ENCODE data around the gene BAG1.

Gene BAG1

GRCh38 chr9:33263131-33264002 is 1.1 kb downstream of the BAG1 start:
- peak overlapping the region; percentile 75 for H3K27ac ChIP-seq (ENCODE audit: low read depth, low read length)
- peak overlapping the region; percentile 71 to 93 (median 90) for H3K9ac ChIP-seq (ENCODE audit: low read length in 5 of 5)
- H3K4me3 ChIP-seq (ENCODE audit: low read depth in 1 of 5, low read length in 5 of 5): peak overlapping the region; percentile 88 to 98 (median 95)
- no peaks in the 10 kb centered on the region for H3K9me3 ChIP-seq (ENCODE audit: control insufficient read depth in 5 of 5, low read length in 5 of 5)
- no peaks in the 10 kb centered on the region for H3K27me3 ChIP-seq (ENCODE audit: control insufficient read depth in 5 of 5, insufficient read depth in 4 of 5, low read length in 5 of 5)
- peaks cover 41 to 58% (median 53%) of the 10 kb centered on the region in 5 donors for H3K36me3 ChIP-seq (ENCODE audit: control insufficient read depth in 5 of 5, insufficient read depth in 5 of 5, low read length in 5 of 5)
- H3K4me1 ChIP-seq (ENCODE audit: control insufficient read depth in 5 of 5, insufficient read depth in 5 of 5, low read length in 5 of 5): peaks cover 2 to 28% (median 24%) of the 10 kb centered on the region in 5 donors

- peaks cover 0 to 20% (median 17%) of the 10 kb centered on the region in 5 donors for H3K4me1 ChIP-seq (ENCODE audit: control insufficient read depth in 5 of 5, insufficient read depth in 5 of 5, low read length in 5 of 5)
- H3K27me3 ChIP-seq (ENCODE audit: control insufficient read depth in 5 of 5, insufficient read depth in 4 of 5, low read length in 5 of 5): no peaks in the 10 kb centered on the region
- no peak overlapping the region for H3K9ac ChIP-seq (ENCODE audit: low read length in 5 of 5)
- H3K27ac ChIP-seq (ENCODE audit: low read depth, low read length): no peak overlapping the region
- H3K36me3 ChIP-seq (ENCODE audit: control insufficient read depth in 5 of 5, insufficient read depth in 5 of 5, low read length in 5 of 5): peaks cover 34 to 65% (median 60%) of the 10 kb centered on the region in 5 donors
- no peak overlapping the region for H3K4me3 ChIP-seq (ENCODE audit: low read depth in 1 of 5, low read length in 5 of 5)
- no peaks in the 10 kb centered on the region for H3K9me3 ChIP-seq (ENCODE audit: control insufficient read depth in 5 of 5, low read length in 5 of 5)
Observed at GRCh38 chr9:33260372-33260771, 4.1 kb downstream of the BAG1 start.

DNA sequence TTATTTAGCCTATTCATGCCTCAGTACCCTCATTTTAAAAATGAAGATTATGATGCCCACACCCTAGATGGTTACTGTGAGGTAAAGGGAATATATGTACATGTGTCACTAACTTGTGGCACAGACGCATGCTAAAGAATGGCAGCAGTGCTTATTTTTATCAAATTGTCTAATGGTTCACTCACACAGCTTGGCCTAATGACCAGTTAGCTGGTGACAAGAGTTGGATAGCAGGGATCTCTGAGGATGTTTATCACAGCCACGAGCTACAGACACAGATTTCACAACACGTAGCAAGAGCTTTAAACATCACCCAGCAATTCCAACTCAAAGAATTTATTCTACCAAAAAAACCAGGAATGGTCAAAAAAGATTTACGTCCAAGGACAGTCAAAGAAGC is 7.2 kb downstream of the BAG1 start:
- Histone ChIP-seq H3K9me3 (ENCODE audit: control insufficient read depth in 5 of 5, low read length in 5 of 5) (no peaks in the 10 kb centered on the region), H3K27me3 (ENCODE audit: control insufficient read depth in 5 of 5, insufficient read depth in 4 of 5, low read length in 5 of 5) (no peaks in the 10 kb centered on the region), H3K4me1 (ENCODE audit: control insufficient read depth in 5 of 5, insufficient read depth in 5 of 5, low read length in 5 of 5) (no peaks in the 10 kb centered on the region), H3K27ac (ENCODE audit: low read depth, low read length) (no peak overlapping the region), H3K4me3 (ENCODE audit: low read depth in 1 of 5, low read length in 5 of 5) (no peak overlapping the region), H3K9ac (ENCODE audit: low read length in 5 of 5) (no peak overlapping the region), H3K36me3 (ENCODE audit: control insufficient read depth in 5 of 5, insufficient read depth in 5 of 5, low read length in 5 of 5) (peaks cover 34 to 94% (median 87%) of the 10 kb centered on the region in 5 donors)

DNA sequence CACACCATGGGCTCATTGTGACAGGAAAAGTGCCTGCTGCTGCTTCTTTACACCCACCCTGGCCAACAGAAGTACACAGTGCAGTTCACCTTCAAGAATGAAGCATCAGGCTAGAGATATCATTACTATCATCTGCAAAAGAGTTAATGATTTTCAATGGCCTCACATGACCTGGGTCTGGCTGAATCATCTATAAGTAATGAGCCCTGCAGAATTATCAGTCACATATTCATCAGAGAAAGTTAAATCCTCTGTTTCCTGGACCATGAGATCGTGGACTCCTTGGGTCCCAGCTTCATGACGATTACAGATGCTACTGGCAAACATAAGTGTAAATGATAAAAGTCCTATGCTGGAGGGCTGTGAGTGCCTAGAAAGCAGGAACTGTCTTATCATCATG is 8.3 kb downstream of the BAG1 start:
- Histone ChIP-seq H3K9me3 (ENCODE audit: control insufficient read depth in 5 of 5, low read length in 5 of 5) (no peaks in the 10 kb centered on the region), H3K9ac (ENCODE audit: low read length in 5 of 5) (no peak overlapping the region), H3K4me1 (ENCODE audit: control insufficient read depth in 5 of 5, insufficient read depth in 5 of 5, low read length in 5 of 5) (peaks cover 0 to 2% (median 0%) of the 10 kb centered on the region in 5 donors), H3K36me3 (ENCODE audit: control insufficient read depth in 5 of 5, insufficient read depth in 5 of 5, low read length in 5 of 5) (peaks cover 31 to 90% (median 80%) of the 10 kb centered on the region in 5 donors), H3K4me3 (ENCODE audit: low read depth in 1 of 5, low read length in 5 of 5) (no peak overlapping the region), H3K27me3 (ENCODE audit: control insufficient read depth in 5 of 5, insufficient read depth in 4 of 5, low read length in 5 of 5) (no peaks in the 10 kb centered on the region), H3K27ac (ENCODE audit: low read depth, low read length) (no peak overlapping the region)

- H3K9me3 ChIP-seq (ENCODE audit: control insufficient read depth in 5 of 5, low read length in 5 of 5): no peaks in the 10 kb centered on the region
- H3K36me3 ChIP-seq (ENCODE audit: control insufficient read depth in 5 of 5, insufficient read depth in 5 of 5, low read length in 5 of 5): peaks cover 24 to 85% (median 75%) of the 10 kb centered on the region in 5 donors
- no peaks in the 10 kb centered on the region for H3K27me3 ChIP-seq (ENCODE audit: control insufficient read depth in 5 of 5, insufficient read depth in 4 of 5, low read length in 5 of 5)
- no peak overlapping the region for H3K4me3 ChIP-seq (ENCODE audit: low read depth in 1 of 5, low read length in 5 of 5)
- no peak overlapping the region for H3K9ac ChIP-seq (ENCODE audit: low read length in 5 of 5)
- H3K27ac ChIP-seq (ENCODE audit: low read depth, low read length): no peak overlapping the region
- peaks cover 0 to 2% (median 0%) of the 10 kb centered on the region in 5 donors for H3K4me1 ChIP-seq (ENCODE audit: control insufficient read depth in 5 of 5, insufficient read depth in 5 of 5, low read length in 5 of 5)
Observed at GRCh38 chr9:33255471-33255870, 9.0 kb downstream of the BAG1 start.

DNA sequence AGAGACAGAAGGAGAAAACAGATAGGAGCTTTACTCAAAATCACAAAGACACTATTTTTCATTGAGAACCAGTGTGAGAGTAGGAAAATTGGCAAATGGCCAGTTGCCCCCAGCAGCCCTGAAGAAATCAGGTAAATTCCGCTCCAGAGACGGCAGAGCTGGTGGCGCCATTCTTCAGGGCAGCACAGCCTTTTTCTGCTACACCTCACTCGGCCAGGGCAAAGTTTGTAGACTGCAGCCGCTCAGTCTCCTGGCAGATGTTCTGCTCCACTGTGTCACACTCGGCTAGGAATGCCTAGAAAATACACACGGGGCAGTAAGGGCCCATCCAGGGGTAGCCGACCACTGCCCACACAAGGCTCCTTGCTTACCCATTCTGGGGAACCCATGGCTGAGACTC is 9.5 kb downstream of the BAG1 start:
- Histone ChIP-seq H3K9me3 (ENCODE audit: control insufficient read depth in 5 of 5, low read length in 5 of 5) (no peaks in the 10 kb centered on the region), H3K4me1 (ENCODE audit: control insufficient read depth in 5 of 5, insufficient read depth in 5 of 5, low read length in 5 of 5) (peaks cover 0 to 4% (median 0%) of the 10 kb centered on the region in 5 donors), H3K27me3 (ENCODE audit: control insufficient read depth in 5 of 5, insufficient read depth in 4 of 5, low read length in 5 of 5) (no peaks in the 10 kb centered on the region), H3K36me3 (ENCODE audit: control insufficient read depth in 5 of 5, insufficient read depth in 5 of 5, low read length in 5 of 5) (peaks cover 20 to 82% (median 71%) of the 10 kb centered on the region in 5 donors), H3K9ac (ENCODE audit: low read length in 5 of 5) (no peak overlapping the region), H3K4me3 (ENCODE audit: low read depth in 1 of 5, low read length in 5 of 5) (no peak overlapping the region), H3K27ac (ENCODE audit: low read depth, low read length) (no peak overlapping the region)

- H3K4me3 ChIP-seq (ENCODE audit: low read depth in 1 of 5, low read length in 5 of 5): no peak overlapping the region
- peaks cover 17 to 80% (median 63%) of the 10 kb centered on the region in 5 donors for H3K36me3 ChIP-seq (ENCODE audit: control insufficient read depth in 5 of 5, insufficient read depth in 5 of 5, low read length in 5 of 5)
- H3K9me3 ChIP-seq (ENCODE audit: control insufficient read depth in 5 of 5, low read length in 5 of 5): no peaks in the 10 kb centered on the region
- H3K27me3 ChIP-seq (ENCODE audit: control insufficient read depth in 5 of 5, insufficient read depth in 4 of 5, low read length in 5 of 5): no peaks in the 10 kb centered on the region
- H3K9ac ChIP-seq (ENCODE audit: low read length in 5 of 5): no peak overlapping the region
- H3K4me1 ChIP-seq (ENCODE audit: control insufficient read depth in 5 of 5, insufficient read depth in 5 of 5, low read length in 5 of 5): peaks cover 0 to 5% (median 0%) of the 10 kb centered on the region in 5 donors
- no peak overlapping the region for H3K27ac ChIP-seq (ENCODE audit: low read depth, low read length)
Observed at GRCh38 chr9:33254211-33254610, 10.3 kb downstream of the BAG1 start.

DNA sequence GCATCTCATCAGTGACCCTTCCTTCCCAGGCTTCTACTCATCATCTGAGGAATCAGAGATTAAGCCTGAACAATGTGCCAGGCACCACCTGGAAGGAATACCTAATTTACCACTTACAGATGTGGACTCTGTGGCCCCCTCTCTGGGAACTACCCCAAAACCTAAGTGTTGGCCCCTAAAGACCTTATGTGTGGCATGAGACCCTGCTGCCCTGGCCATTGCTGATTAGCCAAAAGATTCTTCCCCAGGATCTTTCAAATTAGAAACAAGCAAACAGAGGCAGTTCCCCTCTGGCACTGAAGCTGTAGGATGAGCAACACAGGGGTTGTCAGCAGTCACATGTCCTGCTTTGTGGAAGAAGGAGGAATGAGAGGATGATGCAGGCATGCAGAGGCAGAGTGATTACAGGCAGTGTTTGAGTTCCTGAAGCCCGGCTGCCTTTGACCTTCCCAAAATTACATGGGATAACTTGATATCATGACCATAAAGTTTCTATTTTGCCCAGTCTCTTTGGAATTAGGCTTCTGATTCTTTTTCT is 14.0 kb downstream of the BAG1 start:
- no peak overlapping the region for H3K9ac ChIP-seq (ENCODE audit: low read length in 5 of 5)
- no peaks in the 10 kb centered on the region for H3K27me3 ChIP-seq (ENCODE audit: control insufficient read depth in 5 of 5, insufficient read depth in 4 of 5, low read length in 5 of 5)
- H3K4me1 ChIP-seq (ENCODE audit: control insufficient read depth in 5 of 5, insufficient read depth in 5 of 5, low read length in 5 of 5): peaks cover 0 to 5% (median 0%) of the 10 kb centered on the region in 5 donors
- no peak overlapping the region for H3K4me3 ChIP-seq (ENCODE audit: low read depth in 1 of 5, low read length in 5 of 5)
- peaks cover under 1 to 50% (median 39%) of the 10 kb centered on the region in 5 donors for H3K36me3 ChIP-seq (ENCODE audit: control insufficient read depth in 5 of 5, insufficient read depth in 5 of 5, low read length in 5 of 5)
- no peak overlapping the region for H3K27ac ChIP-seq (ENCODE audit: low read depth, low read length)
- no peaks in the 10 kb centered on the region for H3K9me3 ChIP-seq (ENCODE audit: control insufficient read depth in 5 of 5, low read length in 5 of 5)

DNA sequence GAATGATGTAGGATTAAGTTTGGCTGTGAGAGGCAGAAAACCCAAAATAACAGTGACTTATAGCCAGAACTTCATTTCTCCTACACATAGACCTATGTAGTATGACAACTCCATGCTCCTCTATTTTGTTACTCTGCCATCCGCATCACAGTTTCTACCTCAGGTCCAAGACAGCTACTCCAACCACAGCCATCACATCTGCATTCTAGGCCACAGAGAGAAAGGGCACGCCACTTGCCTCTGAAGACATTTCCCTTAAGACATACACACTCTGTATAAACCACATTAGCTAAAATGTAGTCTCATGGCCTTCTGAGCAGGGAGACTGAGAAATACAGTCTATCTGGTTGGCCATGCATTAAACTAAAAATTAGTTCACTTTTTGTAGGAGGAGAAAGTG is 14.5 kb downstream of the BAG1 start:
- Histone ChIP-seq H3K9ac (ENCODE audit: low read length in 5 of 5) (no peak overlapping the region), H3K27ac (ENCODE audit: low read depth, low read length) (no peak overlapping the region), H3K36me3 (ENCODE audit: control insufficient read depth in 5 of 5, insufficient read depth in 5 of 5, low read length in 5 of 5) (peaks cover 0 to 44% (median 33%) of the 10 kb centered on the region in 5 donors), H3K4me3 (ENCODE audit: low read depth in 1 of 5, low read length in 5 of 5) (no peak overlapping the region), H3K9me3 (ENCODE audit: control insufficient read depth in 5 of 5, low read length in 5 of 5) (no peaks in the 10 kb centered on the region), H3K27me3 (ENCODE audit: control insufficient read depth in 5 of 5, insufficient read depth in 4 of 5, low read length in 5 of 5) (no peaks in the 10 kb centered on the region), H3K4me1 (ENCODE audit: control insufficient read depth in 5 of 5, insufficient read depth in 5 of 5, low read length in 5 of 5) (peaks cover 0 to 5% (median 0%) of the 10 kb centered on the region in 5 donors)

- no peaks in the 10 kb centered on the region for H3K9me3 ChIP-seq (ENCODE audit: control insufficient read depth in 5 of 5, low read length in 5 of 5)
- peaks cover 0 to 5% (median 0%) of the 10 kb centered on the region in 5 donors for H3K4me1 ChIP-seq (ENCODE audit: control insufficient read depth in 5 of 5, insufficient read depth in 5 of 5, low read length in 5 of 5)
- peaks cover 0 to 36% (median 25%) of the 10 kb centered on the region in 5 donors for H3K36me3 ChIP-seq (ENCODE audit: control insufficient read depth in 5 of 5, insufficient read depth in 5 of 5, low read length in 5 of 5)
Observed at GRCh38 chr9:33249087-33249658, 15.3 kb downstream of the BAG1 start.

More at GRCh38 chr9:33249087-33249658, 15.3 kb downstream of the BAG1 start:
- no peak overlapping the region for H3K27ac ChIP-seq (ENCODE audit: low read depth, low read length)
- H3K9ac ChIP-seq (ENCODE audit: low read length in 5 of 5): peak overlapping the region in 1 of 5 donors; percentile 14
- no peak overlapping the region for H3K4me3 ChIP-seq (ENCODE audit: low read depth in 1 of 5, low read length in 5 of 5)
- no peaks in the 10 kb centered on the region for H3K27me3 ChIP-seq (ENCODE audit: control insufficient read depth in 5 of 5, insufficient read depth in 4 of 5, low read length in 5 of 5)
